Upper lobe of left lung (tissue), 6 donors: ENCODE results near the gene UBE2L5. TPM values are rescaled to one million over a fixed set of nuclear protein-coding genes. Genes with fewer than 3 reads are reported as not detected.
A peak's percentile ranks its signal among the peaks of the same experiment; 100 is the strongest.

Experiments
- ATAC-seq, 2 donors: fragments of 200-7000 bp; cut with Tn5 transposase; one replicate each; pipeline ENCODE4 v1.9.1; 2022; ENCODE audit warnings: mild to moderate bottlenecking in 2 of 2, moderate library complexity in 2 of 2; ENCODE audit not compliant: low FRiP score in 2 of 2
- DNase-seq, 2 donors: peaks; one replicate each; pipeline ENCODE4 v3.0.0-alpha.2; 2019 to 2020
- H3K27ac ChIP-seq, 4 donors: fragments of 200-600 bp; sonication (generic); one replicate each; pipeline ENCODE4 v1.5.1; 2016 to 2019
- H3K27me3 ChIP-seq, 4 donors: fragments of 200-600 bp; sonication (generic); one replicate each; pipeline ENCODE4 v1.5.1; 2017 to 2019
- H3K36me3 ChIP-seq, 4 donors: fragments of 200-600 bp; sonication (generic); one replicate each; pipeline ENCODE4 v1.5.1; 2016 to 2019
- H3K4me1 ChIP-seq, 4 donors: fragments of 200-600 bp; sonication (generic); one replicate each; pipeline ENCODE4 v1.5.1; 2018 to 2019
- H3K4me3 ChIP-seq, 4 donors: fragments of 200-600 bp; sonication (generic); one replicate each; pipeline ENCODE4 v1.5.1; 2017 to 2019; ENCODE audit warnings: mild to moderate bottlenecking in 2 of 4, moderate library complexity in 1 of 4
- H3K9me3 ChIP-seq, 4 donors: fragments of 200-600 bp; sonication (generic); one replicate each; pipeline ENCODE4 v1.5.1; 2018 to 2019
- CTCF ChIP-seq, 6 experiments: fragments of 450-650 bp in 4 of 6; fragments of 200-600 bp in 2 of 6; sonication (generic) in 2 of 6; IDR thresholded peaks; one replicate each; pipeline ENCODE4 v1.5.1; 2016 to 2019; ENCODE audit warnings: antibody characterized with exemption in 6 of 6
- EP300 ChIP-seq, 4 donors: sonication (generic); formaldehyde crosslinking; IDR thresholded peaks; one replicate each; pipeline ENCODE4 v1.5.1; 2017; ENCODE audit warnings: antibody characterized with exemption in 4 of 4, control low read depth in 2 of 4
- POLR2A ChIP-seq, 4 donors: fragments of 450-650 bp; IDR thresholded peaks; one replicate each; pipeline ENCODE4 v1.5.1; 2016 to 2017; ENCODE audit warnings: antibody characterized with exemption in 4 of 4, mild to moderate bottlenecking in 2 of 4
- POLR2AphosphoS5 ChIP-seq, 2 donors: sonication (generic); formaldehyde crosslinking; IDR thresholded peaks; one replicate each; pipeline ENCODE4 v1.5.1; 2017; ENCODE audit warnings: antibody characterized with exemption in 2 of 2
- WGBS, 2 donors: methylation state at CpG; one replicate each; pipeline ENCODE4 v1.1.5; 2017 to 2018; 5-methylcytosine and 5-hydroxymethylcytosine counted together
- total RNA-seq, 6 donors: library from RNA; depleted of rRNA in 4 of 6; stranded (reverse); fragments of >200 nt in 4 of 6; gene quantifications; one replicate each; pipeline versions ENCODE4 v1.1.0 to v1.2.1, GENCODE V29; 2016 to 2021
- donor health status: DM: no; HTN: no; CAD: no; lungs with moderate emphysema.
- donor health status: DM: no; HTN: yes; CAD: no; lungs with severe emphysema.

UBE2L5 gene
- total RNA-seq, 6 donors from 2014 or later, result not detected

- Histone ChIP-seq H3K27me3 (no peaks in the 10 kb centered on the region), H3K36me3 (no peaks in the 10 kb centered on the region), H3K4me3 (no peak overlapping the region), H3K27ac (peak overlapping the region in 2 of 4 donors; percentile 45 to 62), H3K4me1 (peaks cover 5 to 18% (median 12%) of the 10 kb centered on the region in 4 donors), H3K9me3 (no peaks in the 10 kb centered on the region)
- TF ChIP-seq EP300 (IDR thresholded peaks at IDR 0.05), result no peak
- no peak for TF ChIP-seq POLR2A (IDR thresholded peaks at IDR 0.05)
- TF ChIP-seq CTCF (IDR thresholded peaks at IDR 0.05), result no peak
- TF ChIP-seq POLR2AphosphoS5 (IDR thresholded peaks at IDR 0.05), result no peak
- ATAC-seq, result no peak
- 74 to 81% methylated on average over 2 of the region's 2 CpGs for WGBS, 2 donors
- no peak for DNase-seq
Measured at GRCh38 chr13:30377312-30377685, 45.0 kb upstream of the UBE2L5 start.

GRCh38 chr13:30378191-30378590 lies 44.1 kb upstream of the UBE2L5 start:
- Histone ChIP-seq H3K27ac (no peak overlapping the region), H3K4me3 (no peak overlapping the region), H3K27me3 (no peaks in the 10 kb centered on the region), H3K4me1 (peaks cover 5 to 18% (median 12%) of the 10 kb centered on the region in 4 donors), H3K9me3 (no peaks in the 10 kb centered on the region), H3K36me3 (no peaks in the 10 kb centered on the region)
- DNase-seq (no peak), ATAC-seq (no peak)
- WGBS, 2 donors, result 87 to 94% methylated on average over 2 of the region's 2 CpGs
- no peak for TF ChIP-seq POLR2A (IDR thresholded peaks at IDR 0.05)
- no peak for TF ChIP-seq EP300 (IDR thresholded peaks at IDR 0.05)
- TF ChIP-seq POLR2AphosphoS5 (IDR thresholded peaks at IDR 0.05), result no peak
- TF ChIP-seq CTCF (IDR thresholded peaks at IDR 0.05), result no peak

- H3K36me3 ChIP-seq, result no peaks in the 10 kb centered on the region
- ATAC-seq (no peak), DNase-seq (no peak)
- H3K9me3 ChIP-seq, result no peaks in the 10 kb centered on the region
- H3K4me3 ChIP-seq, result no peak overlapping the region
- peaks cover 5 to 12% (median 9%) of the 10 kb centered on the region in 4 donors for H3K4me1 ChIP-seq
- no peak overlapping the region for H3K27ac ChIP-seq
- H3K27me3 ChIP-seq, result no peaks in the 10 kb centered on the region
- TF ChIP-seq EP300 (IDR thresholded peaks at IDR 0.05) (no peak), CTCF (IDR thresholded peaks at IDR 0.05) (no peak), POLR2A (IDR thresholded peaks at IDR 0.05) (no peak), POLR2AphosphoS5 (IDR thresholded peaks at IDR 0.05) (no peak)
- WGBS, 2 donors, result 94 to 96% methylated on average over 2 of the region's 2 CpGs
Measured at GRCh38 chr13:30381049-30381448, 41.2 kb upstream of the UBE2L5 start.

- no peak for DNase-seq
- H3K36me3 ChIP-seq, result no peaks in the 10 kb centered on the region
- no peak for ATAC-seq
- H3K27me3 ChIP-seq, result no peaks in the 10 kb centered on the region
- H3K9me3 ChIP-seq, result no peaks in the 10 kb centered on the region
- H3K27ac ChIP-seq, result no peak overlapping the region
- no peaks in the 10 kb centered on the region for H3K4me1 ChIP-seq
- TF ChIP-seq POLR2A (IDR thresholded peaks at IDR 0.05), result no peak
- no peak for TF ChIP-seq CTCF (IDR thresholded peaks at IDR 0.05)
- TF ChIP-seq EP300 (IDR thresholded peaks at IDR 0.05), result no peak
- no peak for TF ChIP-seq POLR2AphosphoS5 (IDR thresholded peaks at IDR 0.05)
- WGBS, 2 donors, result 55 to 66% methylated on average over 4 to 6 of the region's 6 CpGs
- no peak overlapping the region for H3K4me3 ChIP-seq
Measured at GRCh38 chr13:30382836-30383525, 39.3 kb upstream of the UBE2L5 start.
